GM19043 (cell line): ENCODE results near the gene MYO9B.

Experiments used
- ATAC-seq: cut with Tn5 transposase; IDR thresholded peaks from one replicate; pipeline ENCODE4 v1.9.1; 2021; ENCODE audit warnings: low read depth; ENCODE audit not compliant: unreplicated experiment

The MYO9B gene

GRCh38 chr19:17254636-17255035 lies 179.1 kb downstream of the MYO9B start:
- ATAC-seq = no peak

- no peak for ATAC-seq
These were observed 179.6 kb downstream of the MYO9B start for GRCh38 chr19:17255150-17255621.

- no peak for ATAC-seq
These were observed 180.6 kb downstream of the MYO9B start for GRCh38 chr19:17256130-17256529.

DNA sequence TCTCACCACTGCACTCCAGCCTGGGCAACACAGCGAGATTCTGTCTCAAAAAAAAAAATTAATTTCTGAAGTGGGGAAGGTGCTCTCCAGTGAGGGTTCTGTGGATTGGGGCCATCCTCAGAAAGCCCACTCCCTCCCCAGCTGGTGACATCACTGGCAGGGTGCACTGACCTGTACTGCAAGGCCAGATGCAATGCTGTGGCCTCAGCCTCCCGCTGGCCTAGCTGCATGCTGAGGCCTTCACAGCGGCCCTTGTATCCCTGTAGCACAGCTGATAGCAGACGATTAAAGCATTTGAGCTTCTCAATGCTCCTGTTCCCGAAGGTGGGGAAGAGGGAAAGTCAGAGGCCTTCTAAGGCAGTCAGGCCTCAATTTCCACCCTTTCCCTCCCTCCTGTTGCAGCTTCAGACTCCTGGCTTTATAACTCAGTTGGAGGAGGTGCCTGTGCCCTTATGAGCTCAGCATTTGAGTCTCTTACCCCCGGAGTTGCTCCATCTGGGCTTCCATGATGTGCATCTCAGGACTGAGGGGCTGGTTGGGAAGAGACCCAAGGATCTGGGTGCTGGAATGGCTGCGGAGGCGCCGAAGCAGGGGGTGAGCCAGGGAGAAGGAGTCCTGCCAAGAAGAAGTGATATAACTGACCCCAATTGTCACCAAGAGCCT lies 183.7 kb downstream of the MYO9B start:
- no peak for ATAC-seq

GRCh38 chr19:17259934-17260333 lies 184.4 kb downstream of the MYO9B start:
- ATAC-seq = no peak

DNA sequence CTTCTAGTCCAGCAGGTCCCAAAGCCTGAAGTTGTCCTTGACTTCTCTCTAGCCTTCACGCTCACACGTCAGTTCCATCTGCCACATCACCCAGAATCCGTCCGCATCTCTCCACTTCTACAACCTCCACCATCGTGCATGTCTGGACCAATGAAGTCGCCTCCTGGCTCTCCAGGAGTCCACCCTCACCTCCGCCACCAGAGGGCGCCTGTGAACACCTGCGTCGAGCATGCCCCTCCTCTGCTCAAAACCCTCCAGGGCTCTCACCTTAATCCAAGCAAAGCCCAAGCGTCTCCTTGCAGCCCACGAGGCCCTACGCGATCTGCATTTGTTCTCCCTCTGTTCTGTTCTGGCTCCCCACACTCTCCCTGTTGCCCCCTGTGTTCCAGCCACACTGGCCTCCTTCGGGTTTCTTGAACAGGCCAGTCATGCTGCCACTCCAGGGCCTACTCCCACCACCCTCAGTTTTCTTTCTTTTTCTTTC lies 185.3 kb downstream of the MYO9B start:
- ATAC-seq = no peak

DNA sequence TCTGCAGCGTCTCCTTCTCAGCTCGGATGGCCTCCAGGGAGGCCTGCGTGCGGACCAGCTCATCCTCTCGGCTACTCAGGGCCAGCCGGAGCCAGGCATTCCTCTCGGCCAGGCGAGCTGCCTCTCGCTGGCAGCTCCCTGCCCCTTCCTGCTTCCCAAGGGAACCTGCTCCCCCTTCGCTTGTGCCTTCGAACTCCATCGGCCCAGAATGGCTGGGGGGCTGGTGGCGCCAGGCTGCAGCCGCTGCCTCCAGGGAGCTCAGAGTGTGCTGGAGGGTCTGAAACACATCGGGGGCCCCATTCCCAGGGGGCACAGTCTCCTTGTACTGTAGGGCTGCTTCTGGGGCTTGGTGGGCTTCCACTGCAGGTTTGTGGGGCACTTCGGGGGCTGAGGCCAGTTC lies 187.0 kb downstream of the MYO9B start:
- ATAC-seq = no peak
